ENCODE results near the gene DUSP12.

DNA sequence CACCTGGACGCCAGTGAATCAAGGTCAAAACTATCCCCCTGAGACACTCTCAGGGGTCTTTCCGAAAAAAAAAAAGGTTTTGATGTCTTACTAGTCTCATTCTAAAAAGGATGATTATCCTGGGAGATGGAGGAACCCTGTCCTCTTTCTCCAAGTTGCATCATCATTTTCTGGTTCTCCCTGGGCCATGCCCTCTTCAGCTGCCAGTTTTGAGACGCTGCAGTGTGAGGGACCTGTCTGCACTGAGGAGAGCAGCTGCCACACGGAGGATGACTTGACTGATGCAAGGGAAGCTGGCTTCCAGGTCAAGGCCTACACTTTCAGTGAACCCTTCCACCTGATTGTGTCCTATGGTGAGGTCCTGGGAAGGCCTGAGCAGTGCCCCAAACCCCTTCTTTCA, 39.0 kb upstream of the DUSP12 start:
- TF ChIP-seq, protein P1, sequence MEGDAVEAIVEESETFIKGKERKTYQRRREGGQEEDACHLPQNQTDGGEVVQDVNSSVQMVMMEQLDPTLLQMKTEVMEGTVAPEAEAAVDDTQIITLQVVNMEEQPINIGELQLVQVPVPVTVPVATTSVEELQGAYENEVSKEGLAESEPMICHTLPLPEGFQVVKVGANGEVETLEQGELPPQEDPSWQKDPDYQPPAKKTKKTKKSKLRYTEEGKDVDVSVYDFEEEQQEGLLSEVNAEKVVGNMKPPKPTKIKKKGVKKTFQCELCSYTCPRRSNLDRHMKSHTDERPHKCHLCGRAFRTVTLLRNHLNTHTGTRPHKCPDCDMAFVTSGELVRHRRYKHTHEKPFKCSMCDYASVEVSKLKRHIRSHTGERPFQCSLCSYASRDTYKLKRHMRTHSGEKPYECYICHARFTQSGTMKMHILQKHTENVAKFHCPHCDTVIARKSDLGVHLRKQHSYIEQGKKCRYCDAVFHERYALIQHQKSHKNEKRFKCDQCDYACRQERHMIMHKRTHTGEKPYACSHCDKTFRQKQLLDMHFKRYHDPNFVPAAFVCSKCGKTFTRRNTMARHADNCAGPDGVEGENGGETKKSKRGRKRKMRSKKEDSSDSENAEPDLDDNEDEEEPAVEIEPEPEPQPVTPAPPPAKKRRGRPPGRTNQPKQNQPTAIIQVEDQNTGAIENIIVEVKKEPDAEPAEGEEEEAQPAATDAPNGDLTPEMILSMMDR (IDR thresholded peaks at IDR 0.05), result no peak
- TF ChIP-seq POLR2A (IDR thresholded peaks at IDR 0.05), result no peak

Measured in vagina (tissue), 2 donors.